DMS114 treated with DMSO at 0.1 percent for 48 hours (cell line): ENCODE results near the gene DOCK6.

Experiments used
- DNase-seq: peaks from one replicate; lab custom pipeline; 2025; ENCODE audit not compliant: unreplicated experiment; lab: John Stamatoyannopoulos, UW

Gene DOCK6

GRCh38 chr19:11247391-11247790, 14.9 kb downstream of the DOCK6 start:
- no peak for DNase-seq

GRCh38 chr19:11246941-11247340, 15.4 kb downstream of the DOCK6 start:
- DNase-seq, result no peak

- DNase-seq, result no peak
These were observed 17.3 kb downstream of the DOCK6 start for GRCh38 chr19:11244846-11245589.

GRCh38 chr19:11243798-11244169, 18.5 kb downstream of the DOCK6 start:
- DNase-seq, result no peak

- DNase-seq, result peak; percentile 10
These were observed 19.2 kb downstream of the DOCK6 start for GRCh38 chr19:11242864-11243797.

- DNase-seq, result no peak
These were observed 20.3 kb downstream of the DOCK6 start for GRCh38 chr19:11242025-11242424.

- no peak for DNase-seq
These were observed 22.3 kb downstream of the DOCK6 start for GRCh38 chr19:11240008-11240444.

GRCh38 chr19:11239377-11240000, 22.8 kb downstream of the DOCK6 start, which contains the start of gene ANGPTL8:
ANGPTL8 (plus strand) TSS chr19:11239619; CDS start chr19:11239638, 19 bp downstream.
- no peak for DNase-seq

GRCh38 chr19:11238781-11239376, 23.4 kb downstream of the DOCK6 start:
- no peak for DNase-seq

- no peak for DNase-seq
These were observed 24.3 kb downstream of the DOCK6 start for GRCh38 chr19:11238041-11238440.

GRCh38 chr19:11237321-11237720, 25.0 kb downstream of the DOCK6 start:
- no peak for DNase-seq

- DNase-seq, result no peak
These were observed 25.7 kb downstream of the DOCK6 start for GRCh38 chr19:11236324-11237301.

- no peak for DNase-seq
These were observed 27.7 kb downstream of the DOCK6 start for GRCh38 chr19:11234486-11235075.

- DNase-seq, result no peak
These were observed 29.3 kb downstream of the DOCK6 start for GRCh38 chr19:11233073-11233472.

- no peak for DNase-seq
These were observed 29.8 kb downstream of the DOCK6 start for GRCh38 chr19:11232555-11232954.

- DNase-seq, result no peak
These were observed 31.5 kb downstream of the DOCK6 start for GRCh38 chr19:11230621-11231386.

- DNase-seq, result no peak
These were observed 35.0 kb downstream of the DOCK6 start for GRCh38 chr19:11227195-11227886.

GRCh38 chr19:11226716-11227166, 35.6 kb downstream of the DOCK6 start:
- DNase-seq, result no peak
